ENCODE data around the gene CAAP1.

GRCh38 chr9:26882154-26882553 is 10.4 kb downstream of the CAAP1 start:
- TF ChIP-seq RFX5 (IDR thresholded peaks at IDR 0.05; ENCODE audit: low read length) (no peak), CTCF (IDR thresholded peaks at IDR 0.05) (no peak)
